Mesothelial cell of epicardium (in vitro differentiated cells): Measurements from ENCODE around the gene CSNK1E. TPM values are rescaled to one million over a fixed set of nuclear protein-coding genes. Genes with fewer than 3 reads are reported as not detected.

Experiments used
- DNase-seq, 2 experiments: peaks; one replicate each; pipeline ENCODE4 v3.0.0; 2021; ENCODE audit warnings: low spot score in 2 of 2; ENCODE audit not compliant: unreplicated experiment in 2 of 2
- H3K27ac Mint-ChIP-seq: 2 replicates; pipeline ENCODE4 v1.8.0; 2021; ENCODE audit warnings: mixed read lengths
- H3K27me3 Mint-ChIP-seq: 2 replicates; pipeline ENCODE4 v1.8.0; 2021; ENCODE audit warnings: low read depth, mixed read lengths
- H3K36me3 Mint-ChIP-seq: 2 replicates; pipeline ENCODE4 v1.8.0; 2021; ENCODE audit warnings: mixed read lengths
- H3K4me1 Mint-ChIP-seq: 2 replicates; pipeline ENCODE4 v1.8.0; 2021; ENCODE audit warnings: mixed read lengths
- H3K4me3 Mint-ChIP-seq: 2 replicates; pipeline ENCODE4 v1.8.0; 2021; ENCODE audit warnings: mild to moderate bottlenecking, moderate library complexity, mixed read lengths
- H3K9me3 Mint-ChIP-seq: 2 replicates; pipeline ENCODE4 v1.8.0; 2021; ENCODE audit warnings: mixed read lengths
- CTCF ChIP-seq: fragments of 200-600 bp; sonication (generic); IDR thresholded peaks from one replicate; pipeline ENCODE4 v1.5.0; 2021; ENCODE audit warnings: antibody characterized with exemption; ENCODE audit not compliant: unreplicated experiment
- total RNA-seq: library from RNA; stranded (reverse); gene quantifications from 3 replicates; pipeline ENCODE4 v1.2.1, GENCODE V29; 2021

The CSNK1E gene
- total RNA-seq, 1 donor from 2014 or later: 264 TPM

GRCh38 chr22:38243007-38243765, 74.0 kb downstream of the CSNK1E start:
- TF ChIP-seq CTCF: no peak
- Mint-ChIP-seq H3K4me1 (peaks cover 20% of the 10 kb centered on the region), H3K9me3 (no peaks in the 10 kb centered on the region), H3K36me3 (peaks cover 13% of the 10 kb centered on the region), H3K4me3 (no peak overlapping the region), H3K27ac (no peak overlapping the region), H3K27me3 (no peaks in the 10 kb centered on the region)
- DNase-seq: no peak

- TF ChIP-seq CTCF: no peak
- Mint-ChIP-seq H3K9me3 (no peaks in the 10 kb centered on the region), H3K27ac (peak overlapping the region; percentile 64), H3K4me3 (no peak overlapping the region), H3K36me3 (peaks cover 16% of the 10 kb centered on the region), H3K27me3 (no peaks in the 10 kb centered on the region), H3K4me1 (peaks cover 29% of the 10 kb centered on the region)
- no peak for DNase-seq
These were observed 76.4 kb downstream of the CSNK1E start for GRCh38 chr22:38240734-38241252.

Other genes with a start within 250 kb of the CSNK1E start
- gene SLC16A8, start 233.2 kb downstream of the CSNK1E start, total RNA-seq: 0.14 to 0.60 TPM (median 0.18 TPM) in 3 replicates
- 1.6 to 1.9 TPM (median 1.7 TPM) in 3 replicates for gene BAIAP2L2, start 206.7 kb downstream of the CSNK1E start, total RNA-seq
- gene PLA2G6, start 135.6 kb downstream of the CSNK1E start, total RNA-seq: 88.2 to 91.9 TPM (median 88.6 TPM) in 3 replicates
- 33.4 to 35.3 TPM (median 34.1 TPM) in 3 replicates for gene MAFF, start 115.4 kb downstream of the CSNK1E start, total RNA-seq
- gene TMEM184B, start 44.4 kb downstream of the CSNK1E start, total RNA-seq: 61.4 to 64.0 TPM (median 62.8 TPM) in 3 replicates
- gene KCNJ4, start 137.8 kb upstream of the CSNK1E start, total RNA-seq: 2.5 to 2.8 TPM (median 2.6 TPM) in 3 replicates
- gene KDELR3, start 150.7 kb upstream of the CSNK1E start, total RNA-seq: 14.5 to 15.6 TPM (median 14.6 TPM) in 3 replicates
- 694 to 717 TPM (median 708 TPM) in 3 replicates for gene DDX17, start 188.9 kb upstream of the CSNK1E start, total RNA-seq